HepG2 (cell line): ENCODE data around the gene CLIP2. TPM values are rescaled to one million over a fixed set of nuclear protein-coding genes. Genes with fewer than 3 reads are reported as not detected.

ENCODE experiments used
- AKAP8 ChIP-seq: sonication (generic); formaldehyde crosslinking; IDR thresholded peaks from 2 replicates; pipeline ENCODE4 v1.5.1; 2020; ENCODE audit warnings: mild to moderate bottlenecking, missing genetic modification reagents
- CENPT ChIP-seq: sonication (generic); formaldehyde crosslinking; IDR thresholded peaks from 2 replicates; pipeline ENCODE4 v1.8.0; 2022; ENCODE audit warnings: low read depth, mild to moderate bottlenecking, moderate library complexity, missing genetic modification reagents
- E2F5 ChIP-seq: sonication (generic); formaldehyde crosslinking; conservative IDR thresholded peaks from 2 replicates; pipeline ENCODE4 v1.4.0; 2020; ENCODE audit warnings: missing genetic modification reagents
- HNF1B ChIP-seq: sonication (generic); formaldehyde crosslinking; IDR thresholded peaks from 2 replicates; pipeline ENCODE4 v1.5.1; 2020; ENCODE audit warnings: mild to moderate bottlenecking, moderate library complexity, missing genetic modification reagents
- HNRNPUL1 ChIP-seq: fragments of 200-400 bp; formaldehyde crosslinking; IDR thresholded peaks from 2 replicates; pipeline ENCODE4 v1.6.1; 2017; ENCODE audit warnings: low read depth, mild to moderate bottlenecking, low read length, moderate library complexity
- KLF6 ChIP-seq: IDR thresholded peaks from 2 replicates; pipeline ENCODE4 v1.8.0; 2016; ENCODE audit warnings: missing biosample characterization, missing genetic modification reagents
- MAFK ChIP-seq, 2 experiments: IDR thresholded peaks in 1 of 2; conservative IDR thresholded peaks in 1 of 2; 2 replicates each; pipeline ENCODE4 v1.6.1; 2011; ENCODE audit warnings: improper control_type of control experiment in 2 of 2, low read length in 2 of 2
- NFYB ChIP-seq: sonication (generic); formaldehyde crosslinking; IDR thresholded peaks from 2 replicates; pipeline ENCODE4 v1.4.0; 2020; ENCODE audit warnings: missing genetic modification reagents
- RBM39 ChIP-seq: fragments of 200-400 bp; formaldehyde crosslinking; IDR thresholded peaks from one replicate; pipeline ENCODE4 v1.6.1; 2018; ENCODE audit warnings: antibody characterized with exemption, mild to moderate bottlenecking, low read depth, low read length; ENCODE audit not compliant: poor library complexity, severe bottlenecking
- SATB2 ChIP-seq: sonication (generic); formaldehyde crosslinking; IDR thresholded peaks from 2 replicates; pipeline ENCODE4 v1.5.0; 2020; ENCODE audit warnings: missing genetic modification reagents
- SP1 ChIP-seq, 2 experiments: fragments of 450-650 bp in 1 of 2; sonication (generic) in 1 of 2; formaldehyde crosslinking in 1 of 2; IDR thresholded peaks; 2 replicates each; pipeline versions ENCODE4 v1.4.0 to v1.6.1; 2016 to 2020; ENCODE audit warnings: missing genetic modification reagents in 1 of 2
- TEF ChIP-seq: sonication (generic); formaldehyde crosslinking; IDR thresholded peaks from 2 replicates; pipeline ENCODE4 v1.5.0; 2020; ENCODE audit warnings: missing genetic modification reagents
- ZFP90 ChIP-seq: sonication (generic); formaldehyde crosslinking; IDR thresholded peaks from 2 replicates; pipeline ENCODE4 v1.8.0; 2022; ENCODE audit warnings: missing genetic modification reagents, mild to moderate bottlenecking, inconsistent platforms, borderline replicate concordance
- ZNF20 ChIP-seq: sonication (generic); formaldehyde crosslinking; IDR thresholded peaks from 2 replicates; pipeline ENCODE4 v1.4.0; 2020; ENCODE audit warnings: mild to moderate bottlenecking, moderate library complexity, missing genetic modification reagents
- ZNF816 ChIP-seq: sonication (generic); formaldehyde crosslinking; IDR thresholded peaks from 2 replicates; pipeline ENCODE4 v1.8.0; 2022; ENCODE audit warnings: missing genetic modification reagents, mild to moderate bottlenecking, borderline replicate concordance
- polyA plus RNA-seq, 8 experiments: library from polyadenylated mRNA; depleted of rRNA in 3 of 8; stranded (reverse) in 7 of 8; unstranded in 1 of 8; fragments of >200 nt; fragmentation: Illumina TruSeq in 4 of 8; extraction: Trizol in 4 of 8; gene quantifications; 2 replicates each; pipeline versions ENCODE4 v1.2.1 to v1.2.3, GENCODE V29; 2011 to 2016; ENCODE audit warnings: low read depth in 4 of 8, missing spikeins in 1 of 8, mixed read lengths in 1 of 8; ENCODE audit not compliant: insufficient read depth in 1 of 8
- total RNA-seq, 5 experiments: library from RNA; depleted of rRNA; stranded (reverse); fragments of >200 nt; fragmentation: Illumina TruSeq; extraction: Trizol; gene quantifications; 2 replicates each; pipeline ENCODE4 v1.2.3, GENCODE V29; 2016; ENCODE audit warnings: low read depth in 1 of 5
- TF ChIP-seq, protein P1 (sequence below): sonication (generic); formaldehyde crosslinking; IDR thresholded peaks from 2 replicates; pipeline ENCODE4 v1.4.0; 2020; ENCODE audit warnings: mild to moderate bottlenecking, missing genetic modification reagents

Gene CLIP2
- total and polyA plus RNA-seq, 2 of the 13 experiments (the other 11 are each of a cell fraction or from before 2014, with no cell fraction given): 6.5 to 17.4 TPM

DNA sequence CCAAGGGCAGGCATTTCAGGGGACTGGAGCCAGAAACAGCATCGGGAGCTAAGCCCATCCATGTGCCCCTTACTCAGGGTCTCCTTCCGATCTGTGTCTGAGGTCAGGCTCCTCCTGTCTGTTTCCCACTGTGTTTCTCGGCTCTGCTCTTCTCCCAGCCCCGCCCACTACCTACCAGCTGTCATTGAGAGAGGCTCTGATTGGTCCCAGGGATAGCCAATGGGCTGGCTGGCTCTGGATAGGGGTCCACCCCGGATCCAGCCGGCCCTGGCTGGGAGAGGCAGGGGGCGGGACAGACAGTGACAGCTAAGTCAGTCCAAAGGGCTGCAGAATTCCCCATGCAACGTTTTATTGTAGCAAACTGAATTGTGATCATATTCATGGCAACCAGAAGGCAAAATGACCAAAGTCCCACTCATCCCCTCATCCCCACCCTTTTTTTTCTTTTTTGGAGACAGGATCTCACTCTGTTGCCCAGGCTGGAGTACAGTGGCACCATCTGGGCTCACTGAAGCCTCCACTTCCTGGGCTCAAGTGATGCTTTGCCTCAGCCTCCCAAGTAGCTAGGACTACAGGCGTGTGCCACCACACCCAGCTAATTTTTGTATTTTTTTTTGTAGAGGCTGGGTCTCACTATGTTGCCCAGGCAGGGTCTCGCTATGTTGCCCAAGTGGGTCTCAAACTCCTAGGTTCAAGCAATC is 76.3 kb downstream of the CLIP2 start (continued):
- TF ChIP-seq, protein P1, sequence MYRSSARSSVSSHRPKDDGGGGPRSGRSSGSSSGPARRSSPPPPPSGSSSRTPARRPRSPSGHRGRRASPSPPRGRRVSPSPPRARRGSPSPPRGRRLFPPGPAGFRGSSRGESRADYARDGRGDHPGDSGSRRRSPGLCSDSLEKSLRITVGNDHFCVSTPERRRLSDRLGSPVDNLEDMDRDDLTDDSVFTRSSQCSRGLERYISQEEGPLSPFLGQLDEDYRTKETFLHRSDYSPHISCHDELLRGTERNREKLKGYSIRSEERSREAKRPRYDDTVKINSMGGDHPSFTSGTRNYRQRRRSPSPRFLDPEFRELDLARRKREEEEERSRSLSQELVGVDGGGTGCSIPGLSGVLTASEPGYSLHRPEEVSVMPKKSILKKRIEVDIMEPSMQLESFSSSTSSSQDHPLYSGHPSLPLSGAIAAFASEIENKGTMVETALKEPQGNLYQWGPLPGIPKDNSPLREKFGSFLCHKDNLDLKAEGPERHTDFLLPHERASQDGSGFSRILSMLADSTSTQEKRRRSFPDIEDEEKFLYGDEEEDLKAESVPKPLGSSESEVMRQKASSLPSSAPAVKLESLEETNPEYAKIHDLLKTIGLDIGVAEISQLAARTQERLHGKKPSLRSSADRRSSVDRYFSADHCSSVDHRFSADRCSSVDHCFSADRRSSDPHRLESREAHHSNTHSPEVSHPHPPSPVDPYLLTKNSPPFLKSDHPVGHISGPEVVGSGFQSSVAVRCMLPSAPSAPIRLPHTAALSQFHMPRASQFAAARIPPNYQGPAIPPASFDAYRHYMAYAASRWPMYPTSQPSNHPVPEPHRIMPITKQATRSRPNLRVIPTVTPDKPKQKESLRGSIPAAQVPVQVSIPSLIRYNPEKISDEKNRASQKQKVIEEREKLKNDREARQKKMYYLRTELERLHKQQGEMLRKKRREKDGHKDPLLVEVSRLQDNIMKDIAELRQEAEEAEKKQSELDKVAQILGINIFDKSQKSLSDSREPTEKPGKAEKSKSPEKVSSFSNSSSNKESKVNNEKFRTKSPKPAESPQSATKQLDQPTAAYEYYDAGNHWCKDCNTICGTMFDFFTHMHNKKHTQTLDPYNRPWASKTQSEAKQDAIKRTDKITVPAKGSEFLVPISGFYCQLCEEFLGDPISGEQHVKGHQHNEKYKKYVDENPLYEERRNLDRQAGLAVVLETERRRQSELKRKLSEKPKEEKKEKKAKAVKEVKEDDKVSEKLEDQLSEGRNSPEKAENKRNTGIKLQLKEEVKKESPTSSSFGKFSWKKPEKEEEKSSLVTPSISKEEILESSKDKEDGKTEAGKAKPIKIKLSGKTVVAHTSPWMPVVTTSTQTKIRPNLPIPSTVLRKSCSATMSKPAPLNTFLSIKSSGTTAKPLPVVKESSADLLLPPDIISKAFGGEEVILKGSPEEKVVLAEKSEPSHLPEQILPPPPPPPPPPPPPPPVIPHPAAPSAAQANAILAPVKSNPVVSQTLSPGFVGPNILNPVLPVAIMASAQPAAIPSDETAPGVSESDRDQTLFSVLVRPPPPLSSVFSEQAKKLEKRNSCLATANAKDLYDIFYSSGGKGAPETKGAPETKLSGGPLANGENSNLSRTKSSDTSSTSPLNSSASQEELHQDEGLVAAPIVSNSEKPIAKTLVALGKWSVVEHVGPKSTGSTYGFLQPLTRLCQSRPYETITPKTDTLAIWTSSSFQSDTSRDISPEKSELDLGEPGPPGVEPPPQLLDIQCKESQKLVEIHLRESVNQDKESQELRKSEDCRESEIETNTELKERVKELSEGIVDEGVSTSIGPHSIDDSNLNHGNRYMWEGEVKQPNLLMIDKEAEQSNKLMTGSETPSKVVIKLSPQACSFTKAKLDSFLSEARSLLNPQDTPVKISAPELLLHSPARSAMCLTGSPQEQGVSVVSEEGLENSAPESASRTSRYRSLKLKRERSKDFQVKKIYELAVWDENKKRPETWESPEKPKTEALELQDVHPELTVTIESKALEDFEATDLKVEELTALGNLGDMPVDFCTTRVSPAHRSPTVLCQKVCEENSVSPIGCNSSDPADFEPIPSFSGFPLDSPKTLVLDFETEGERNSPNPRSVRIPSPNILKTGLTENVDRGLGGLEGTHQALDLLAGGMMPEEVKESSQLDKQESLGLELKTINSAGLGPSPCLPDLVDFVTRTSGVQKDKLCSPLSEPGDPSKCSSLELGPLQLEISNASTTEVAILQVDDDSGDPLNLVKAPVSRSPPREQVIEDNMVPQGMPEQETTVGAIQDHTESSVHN (CRISPR knock-in tag): no peak
- no peak for TF ChIP-seq HNRNPUL1
- TF ChIP-seq ZNF20 (CRISPR knock-in tag): no peak
- no peak for TF ChIP-seq SP1 (IDR thresholded peaks at IDR 0.05)
- peak; percentile 77 for TF ChIP-seq SP1 (CRISPR knock-in tag; IDR thresholded peaks at IDR 0.05)
- no peak for TF ChIP-seq E2F5 (CRISPR knock-in tag)
- TF ChIP-seq AKAP8 (CRISPR knock-in tag): no peak
- TF ChIP-seq HNF1B (CRISPR knock-in tag): no peak
- TF ChIP-seq NFYB (CRISPR knock-in tag): peak; percentile 76
- TF ChIP-seq ZNF816: no peak
- TF ChIP-seq KLF6 (CRISPR knock-in tag): no peak
- TF ChIP-seq TEF (CRISPR knock-in tag): no peak
- no peak for TF ChIP-seq SATB2 (CRISPR knock-in tag)
- no peak for TF ChIP-seq MAFK (conservative IDR thresholded peaks at IDR 0.05 in 1 of 2, IDR thresholded peaks at IDR 0.05 in 1 of 2; ENCODE audit: low read length in 2 of 2)
- TF ChIP-seq ZFP90 (CRISPR knock-in tag): no peak
- TF ChIP-seq CENPT: no peak
- TF ChIP-seq RBM39: no peak
